ENCODE measurements around the gene PLOD3. TPM values are rescaled to one million over a fixed set of nuclear protein-coding genes. Genes with fewer than 3 reads are reported as not detected.
"Not testable (repeated sequence)": the region's sequence is repeated elsewhere in the genome, so short reads cannot be mapped to it uniquely, and the experiment has no call there.

Gene PLOD3
- total RNA-seq = 10 to 100 TPM; 14.2 to 51.9 (median 38.5) TPM
- polyA plus RNA-seq = 10 to 100 TPM; 27.0 to 41.5 TPM
- long read RNA-seq, donor 1, transcript PLOD3-201 (19 exons, 2,920 nt) = major isoform, 37 of 88 reads
- long read RNA-seq, donor 1, partial matches to known transcripts = 34 of 88 reads
- long read RNA-seq, donor 1, other reads (novel, unspliced or antisense) = 13 of 88 reads
- long read RNA-seq, donor 2, transcript PLOD3-201 (19 exons, 2,920 nt) = major isoform, 6 of 170 reads
- long read RNA-seq, donor 2, partial matches to known transcripts = 75 of 170 reads
- long read RNA-seq, donor 2, other reads (novel, unspliced or antisense) = 89 of 170 reads
- long read RNA-seq, donor 3, transcript PLOD3-201 (19 exons, 2,920 nt) = major isoform, 28 of 63 reads
- long read RNA-seq, donor 3, partial matches to known transcripts = 22 of 63 reads
- long read RNA-seq, donor 3, other reads (novel, unspliced or antisense) = 13 of 63 reads

- intact Hi-C loops (cut with DNase I) = no loop called here
- no peaks in the 10 kb centered on the region for H3K27me3 ChIP-seq
- peak within 1 kb of the TSS; percentile 22 to 85 for H3K27ac ChIP-seq
- no peak for TF ChIP-seq EP300 (IDR thresholded peaks at IDR 0.05)
- TF ChIP-seq CTCF (IDR thresholded peaks at IDR 0.05) = peak in 1 of 3 donors; percentile 8
- peak; percentile 94 to 98 (median 96) for DNase-seq
- peak within 1 kb of the TSS; percentile 86 for H3K4me3 ChIP-seq
- H3K9me3 ChIP-seq = no peaks in the 10 kb centered on the region
- peaks cover 12% of the 10 kb centered on the region for H3K4me1 ChIP-seq (ENCODE audit: insufficient read depth)
- H3K36me3 ChIP-seq = no peaks in the 10 kb centered on the region
- 0 to 1% (median 0%) methylated on average over 45 to 57 of the region's 57 CpGs for WGBS, 3 donors
Measured at GRCh38 chr7:101217388-101218235, at the start of gene PLOD3, which contains the start of gene ZNHIT1. TSS of gene PLOD3 (minus strand) at chr7:101217581. CDS start at chr7:101217274, 307 bp downstream. TSS of gene ZNHIT1 (plus strand) at chr7:101218165. CDS start at chr7:101218196, 31 bp downstream.

GRCh38 chr7:101265622-101266516 is 48.5 kb upstream of the PLOD3 start:
- no peaks in the 10 kb centered on the region for H3K36me3 ChIP-seq
- 62 to 66% (median 64%) methylated on average over 17 of the region's 17 CpGs for WGBS, 3 donors
- no peaks in the 10 kb centered on the region for H3K9me3 ChIP-seq
- no peak for DNase-seq
- H3K4me1 ChIP-seq (ENCODE audit: insufficient read depth) = no peaks in the 10 kb centered on the region
- H3K4me3 ChIP-seq = no peak overlapping the region
- no peaks in the 10 kb centered on the region for H3K27me3 ChIP-seq
- TF ChIP-seq POLR2A (IDR thresholded peaks at IDR 0.05) = no peak
- TF ChIP-seq CTCF (IDR thresholded peaks at IDR 0.05) = no peak
- no peak for TF ChIP-seq EP300 (IDR thresholded peaks at IDR 0.05)
- intact Hi-C loops (cut with DNase I) = loop anchor here in 1 of 4 donors (10.0 kb wide), 1 partner anchor 101 kb away; the partner anchor contains the start of gene VGF
- no peak overlapping the region for H3K27ac ChIP-seq

- DNase-seq = peak in 3 of 5 donors; percentile 34 to 64 (median 42)
- intact Hi-C loops (cut with DNase I) = loop anchor here in 1 of 4 donors (10.0 kb wide), 1 partner anchor 99 kb away; the partner anchor contains the start of gene VGF
- H3K36me3 ChIP-seq; H3K27me3 ChIP-seq; H3K4me1 ChIP-seq (ENCODE audit: insufficient read depth); H3K9me3 ChIP-seq; H3K27ac ChIP-seq; H3K4me3 ChIP-seq: not testable (repeated sequence)
- WGBS, 3 donors = 35 to 36% (median 35%) methylated on average over 6 of the region's 6 CpGs
Measured at GRCh38 chr7:101264102-101264706, 46.8 kb upstream of the PLOD3 start.

GRCh38 chr7:101258243-101258731 is 40.9 kb upstream of the PLOD3 start:
- Histone ChIP-seq H3K4me1 (ENCODE audit: insufficient read depth) (no peaks in the 10 kb centered on the region), H3K36me3 (no peaks in the 10 kb centered on the region), H3K27ac (no peak overlapping the region), H3K9me3 (no peaks in the 10 kb centered on the region), H3K4me3 (no peak overlapping the region), H3K27me3 (no peaks in the 10 kb centered on the region)
- 62 to 65% (median 65%) methylated on average over 7 of the region's 7 CpGs for WGBS, 3 donors
- TF ChIP-seq CTCF (IDR thresholded peaks at IDR 0.05) (no peak), POLR2A (IDR thresholded peaks at IDR 0.05) (no peak), EP300 (IDR thresholded peaks at IDR 0.05) (no peak)
- no peak for DNase-seq
- intact Hi-C loops (cut with DNase I) = no loop called here
